CD8-positive, alpha-beta memory T cell (primary cell): ENCODE results near the gene ST7. TPM values are rescaled to one million over a fixed set of nuclear protein-coding genes. Genes with fewer than 3 reads are reported as not detected.

Source experiments
- CTCF ChIA-PET: fragments of 350-600 bp; sonication (Branson Sonifier 250); formaldehyde crosslinking; loops from one replicate; lab custom pipeline; 2021; ENCODE audit warnings: antibody characterized with exemption; lab: Charles Lee
- POLR2A ChIA-PET: fragments of 350-600 bp; sonication (Branson Sonifier 250); formaldehyde crosslinking; loops from one replicate; lab custom pipeline; 2021; ENCODE audit warnings: antibody characterized with exemption; lab: Charles Lee
- DNase-seq, 5 donors: peaks; one replicate each; pipeline versions ENCODE4 v3.0.0 to v3.0.0-alpha.2; 2020 to 2022; ENCODE audit warnings: mixed read lengths in 1 of 5
- H3K27ac ChIP-seq: one replicate; pipeline ENCODE4 v1.7.0; 2013; ENCODE audit warnings: low read depth, mild to moderate bottlenecking, low read length, moderate library complexity
- H3K27me3 ChIP-seq: 2 replicates; pipeline ENCODE4 v1.7.0; 2013; ENCODE audit warnings: low read length, mild to moderate bottlenecking; ENCODE audit not compliant: insufficient read depth, poor library complexity, severe bottlenecking
- H3K36me3 ChIP-seq: 2 replicates; pipeline ENCODE4 v1.7.0; 2013; ENCODE audit warnings: mild to moderate bottlenecking, low read length, moderate library complexity; ENCODE audit not compliant: insufficient read depth
- H3K4me1 ChIP-seq: 2 replicates; pipeline ENCODE4 v1.7.0; 2013; ENCODE audit warnings: mild to moderate bottlenecking, low read length, moderate library complexity; ENCODE audit not compliant: insufficient read depth
- H3K4me3 ChIP-seq: 2 replicates; pipeline ENCODE4 v1.7.0; 2013; ENCODE audit warnings: mild to moderate bottlenecking, low read length
- H3K9me3 ChIP-seq: 2 replicates; pipeline ENCODE4 v1.7.0; 2013; ENCODE audit warnings: mild to moderate bottlenecking, low read length
- H3K27ac Mint-ChIP-seq, 8 donors: one replicate each; pipeline ENCODE4 v1.8.0; 2020 to 2021; ENCODE audit warnings: mixed read lengths in 8 of 8, mild to moderate bottlenecking in 6 of 8, inconsistent platforms in 3 of 8, moderate library complexity in 3 of 8
- H3K27me3 Mint-ChIP-seq, 2 donors: one replicate each; pipeline ENCODE4 v1.8.0; 2020 to 2021; ENCODE audit warnings: mixed read lengths in 2 of 2, mild to moderate bottlenecking in 1 of 2, moderate library complexity in 1 of 2
- H3K36me3 Mint-ChIP-seq, 3 donors: one replicate each; pipeline ENCODE4 v1.8.0; 2020 to 2021; ENCODE audit warnings: mixed read lengths in 3 of 3, inconsistent platforms in 1 of 3, mild to moderate bottlenecking in 1 of 3
- H3K4me1 Mint-ChIP-seq, 3 donors: one replicate each; pipeline ENCODE4 v1.8.0; 2020 to 2021; ENCODE audit warnings: mixed read lengths in 3 of 3, inconsistent platforms in 1 of 3, mild to moderate bottlenecking in 1 of 3
- H3K4me3 Mint-ChIP-seq, 7 donors: one replicate each; pipeline ENCODE4 v1.8.0; 2020 to 2021; ENCODE audit warnings: mixed read lengths in 7 of 7, mild to moderate bottlenecking in 6 of 7, moderate library complexity in 4 of 7, inconsistent platforms in 2 of 7
- H3K9me3 Mint-ChIP-seq, 5 donors: one replicate each; pipeline ENCODE4 v1.8.0; 2020 to 2022; ENCODE audit warnings: mixed read lengths in 5 of 5, mild to moderate bottlenecking in 3 of 5, moderate library complexity in 2 of 5, inconsistent platforms in 1 of 5
- polyA plus RNA-seq: library from polyadenylated mRNA; unstranded; fragments of 300-500 nt; fragmentation: Illumina TruSeq; gene quantifications from one replicate; pipeline ENCODE4 v1.2.3, GENCODE V29; 2021
- total RNA-seq, 2 experiments: library from RNA; stranded (reverse); gene quantifications; one replicate each; pipeline ENCODE4 v1.2.3, GENCODE V29; 2021

The ST7 gene
- total and polyA plus RNA-seq, 3 experiments from 2014 or later: 7.9 to 14.2 (median 12.7) TPM

DNA sequence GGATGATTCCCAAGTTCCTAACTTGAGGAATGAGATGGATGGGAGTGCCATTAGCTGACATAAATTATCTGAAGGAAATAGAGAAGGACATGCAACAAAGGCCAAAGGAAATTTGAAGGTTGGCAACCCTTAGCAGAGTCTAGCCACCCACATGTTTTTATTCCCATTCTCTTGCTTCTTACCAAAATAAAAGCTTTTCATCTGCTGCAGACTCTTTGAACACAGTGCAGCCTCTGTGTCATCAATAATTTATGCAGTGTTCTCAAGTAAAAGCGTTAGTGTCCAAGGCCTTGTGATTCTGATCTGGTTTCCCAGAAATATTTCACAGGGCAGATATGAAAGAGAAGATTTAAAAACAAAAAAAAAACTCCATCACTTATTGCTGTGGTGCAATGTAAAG, 98.5 kb downstream of the ST7 start:
- no peak overlapping the region for H3K27ac Mint-ChIP-seq
- no peaks in the 10 kb centered on the region for H3K27me3 ChIP-seq
- no peak overlapping the region for H3K4me3 ChIP-seq
- H3K4me1 ChIP-seq: peaks cover 23% of the 10 kb centered on the region
- no peak overlapping the region for H3K27ac ChIP-seq
- POLR2A ChIA-PET: no interaction called here
- H3K36me3 ChIP-seq: no peaks in the 10 kb centered on the region
- H3K9me3 ChIP-seq: no peaks in the 10 kb centered on the region
- peaks cover 0 to 2% (median 0%) of the 10 kb centered on the region in 3 donors for H3K36me3 Mint-ChIP-seq
- no peaks in the 10 kb centered on the region for H3K9me3 Mint-ChIP-seq
- H3K4me3 Mint-ChIP-seq: no peak overlapping the region
- no peak for DNase-seq
- no peaks in the 10 kb centered on the region for H3K27me3 Mint-ChIP-seq
- CTCF ChIA-PET: no interaction called here
- H3K4me1 Mint-ChIP-seq: peaks cover 13 to 25% (median 17%) of the 10 kb centered on the region in 3 donors

DNA sequence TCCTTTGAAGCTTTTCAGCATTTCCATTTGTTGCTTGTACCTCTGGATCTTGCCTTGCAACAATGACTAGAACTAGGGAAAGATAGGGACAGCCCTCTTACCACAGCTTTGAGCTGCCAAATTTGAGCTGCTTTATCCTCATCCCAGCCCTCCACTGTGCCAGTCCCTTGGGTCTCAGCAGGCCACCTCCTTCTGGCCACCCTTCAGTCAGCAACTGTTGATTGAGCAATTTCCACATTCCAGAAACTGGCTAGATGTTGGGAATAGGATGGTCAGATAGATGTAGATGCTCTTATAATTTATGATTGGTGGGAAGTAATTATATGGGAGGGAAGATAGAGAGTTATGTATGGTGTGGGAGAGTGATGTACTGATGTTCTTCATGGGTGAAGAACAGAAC, 100.1 kb downstream of the ST7 start:
- no peaks in the 10 kb centered on the region for H3K9me3 ChIP-seq
- H3K27ac ChIP-seq: no peak overlapping the region
- peaks cover 0 to 2% (median 0%) of the 10 kb centered on the region in 3 donors for H3K36me3 Mint-ChIP-seq
- no peak overlapping the region for H3K4me3 Mint-ChIP-seq
- no peaks in the 10 kb centered on the region for H3K36me3 ChIP-seq
- H3K4me3 ChIP-seq: no peak overlapping the region
- POLR2A ChIA-PET: no interaction called here
- CTCF ChIA-PET: no interaction called here
- no peaks in the 10 kb centered on the region for H3K27me3 ChIP-seq
- H3K4me1 ChIP-seq: peaks cover 18% of the 10 kb centered on the region
- DNase-seq: no peak
- no peaks in the 10 kb centered on the region for H3K27me3 Mint-ChIP-seq
- H3K9me3 Mint-ChIP-seq: no peaks in the 10 kb centered on the region
- H3K27ac Mint-ChIP-seq: no peak overlapping the region
- peaks cover 10 to 18% (median 11%) of the 10 kb centered on the region in 3 donors for H3K4me1 Mint-ChIP-seq

DNA sequence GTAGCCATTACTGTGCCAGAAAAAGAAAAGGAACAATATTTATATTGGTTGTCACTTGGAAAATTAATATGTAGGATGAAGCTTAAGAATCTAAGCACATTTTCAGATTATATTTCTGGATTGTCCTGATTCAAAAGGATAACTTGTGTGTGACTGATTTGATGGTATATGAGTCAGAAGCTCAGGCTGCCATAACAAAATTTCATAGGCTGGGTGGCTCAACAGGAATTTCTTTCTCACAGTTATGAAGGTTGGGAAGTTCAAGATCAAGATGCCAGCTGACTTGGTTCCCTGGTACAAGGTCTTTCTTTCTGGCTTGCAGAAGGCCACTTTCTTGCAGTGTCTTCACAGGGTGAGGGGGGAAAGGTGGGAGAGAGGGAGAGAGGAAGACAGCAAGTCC, 108.5 kb downstream of the ST7 start:
- Mint-ChIP-seq H3K27ac (no peak overlapping the region), H3K27me3 (peaks cover 0 to 4% of the 10 kb centered on the region in 2 donors), H3K9me3 (no peaks in the 10 kb centered on the region), H3K4me3 (no peak overlapping the region), H3K4me1 (peaks cover 0 to under 1% (median 0%) of the 10 kb centered on the region in 3 donors), H3K36me3 (no peaks in the 10 kb centered on the region)
- no peak overlapping the region for H3K27ac ChIP-seq
- POLR2A ChIA-PET: no interaction called here
- H3K4me3 ChIP-seq: no peak overlapping the region
- CTCF ChIA-PET: no interaction called here
- no peaks in the 10 kb centered on the region for H3K9me3 ChIP-seq
- H3K4me1 ChIP-seq: no peaks in the 10 kb centered on the region
- no peaks in the 10 kb centered on the region for H3K27me3 ChIP-seq
- DNase-seq: no peak
- no peaks in the 10 kb centered on the region for H3K36me3 ChIP-seq

- no peaks in the 10 kb centered on the region for H3K4me1 ChIP-seq
- ChIA-PET CTCF (no interaction called here), POLR2A (no interaction called here)
- no peaks in the 10 kb centered on the region for H3K27me3 ChIP-seq
- no peaks in the 10 kb centered on the region for H3K9me3 Mint-ChIP-seq
- H3K4me3 ChIP-seq: no peak overlapping the region
- H3K36me3 Mint-ChIP-seq: no peaks in the 10 kb centered on the region
- H3K4me3 Mint-ChIP-seq: no peak overlapping the region
- H3K27ac ChIP-seq: no peak overlapping the region
- no peak for DNase-seq
- H3K9me3 ChIP-seq: no peaks in the 10 kb centered on the region
- H3K27me3 Mint-ChIP-seq: peaks cover 0 to 4% of the 10 kb centered on the region in 2 donors
- peaks cover 0 to 6% (median 2%) of the 10 kb centered on the region in 3 donors for H3K4me1 Mint-ChIP-seq
- no peak overlapping the region for H3K27ac Mint-ChIP-seq
- H3K36me3 ChIP-seq: no peaks in the 10 kb centered on the region
Observed at GRCh38 chr7:117062300-117062699, 109.0 kb downstream of the ST7 start.

GRCh38 chr7:117064688-117065087, 111.4 kb downstream of the ST7 start:
- H3K9me3 Mint-ChIP-seq: no peaks in the 10 kb centered on the region
- POLR2A ChIA-PET: no interaction called here

GRCh38 chr7:117065571-117066150, 112.4 kb downstream of the ST7 start:
- ChIA-PET POLR2A (no interaction called here), CTCF (no interaction called here)
- no peaks in the 10 kb centered on the region for H3K36me3 Mint-ChIP-seq

More at GRCh38 chr7:117064688-117065087, 111.4 kb downstream of the ST7 start:
- Histone ChIP-seq H3K4me3 (no peak overlapping the region), H3K27me3 (no peaks in the 10 kb centered on the region), H3K4me1 (peaks cover 4% of the 10 kb centered on the region), H3K36me3 (no peaks in the 10 kb centered on the region), H3K9me3 (no peaks in the 10 kb centered on the region), H3K27ac (no peak overlapping the region)
- CTCF ChIA-PET: no interaction called here
- H3K27me3 Mint-ChIP-seq: peaks cover 0 to 3% of the 10 kb centered on the region in 2 donors
- no peak for DNase-seq
- no peak overlapping the region for H3K27ac Mint-ChIP-seq
- H3K4me3 Mint-ChIP-seq: no peak overlapping the region
- H3K36me3 Mint-ChIP-seq: no peaks in the 10 kb centered on the region
- H3K4me1 Mint-ChIP-seq: peaks cover 7 to 24% (median 9%) of the 10 kb centered on the region in 3 donors

GRCh38 chr7:117066668-117067067, 113.4 kb downstream of the ST7 start:
- no peaks in the 10 kb centered on the region for H3K9me3 Mint-ChIP-seq
- no peak overlapping the region for H3K27ac Mint-ChIP-seq
- Histone ChIP-seq H3K36me3 (no peaks in the 10 kb centered on the region), H3K4me1 (peaks cover 4% of the 10 kb centered on the region), H3K4me3 (no peak overlapping the region), H3K9me3 (no peaks in the 10 kb centered on the region), H3K27me3 (no peaks in the 10 kb centered on the region), H3K27ac (no peak overlapping the region)
- H3K4me3 Mint-ChIP-seq: no peak overlapping the region
- CTCF ChIA-PET: no interaction called here
- H3K36me3 Mint-ChIP-seq: peaks cover 0 to 2% (median 0%) of the 10 kb centered on the region in 3 donors
- H3K27me3 Mint-ChIP-seq: peaks cover 0 to 2% of the 10 kb centered on the region in 2 donors
- POLR2A ChIA-PET: no interaction called here
- no peak for DNase-seq
- peaks cover 7 to 24% (median 9%) of the 10 kb centered on the region in 3 donors for H3K4me1 Mint-ChIP-seq

More at GRCh38 chr7:117065571-117066150, 112.4 kb downstream of the ST7 start:
- no peak for DNase-seq
- no peak overlapping the region for H3K4me3 Mint-ChIP-seq
- H3K9me3 Mint-ChIP-seq: no peaks in the 10 kb centered on the region
- no peak overlapping the region for H3K27ac Mint-ChIP-seq
- H3K27me3 Mint-ChIP-seq: peaks cover 0 to 2% of the 10 kb centered on the region in 2 donors
- Histone ChIP-seq H3K9me3 (no peaks in the 10 kb centered on the region), H3K27ac (no peak overlapping the region), H3K36me3 (no peaks in the 10 kb centered on the region), H3K4me1 (peaks cover 4% of the 10 kb centered on the region), H3K27me3 (no peaks in the 10 kb centered on the region), H3K4me3 (no peak overlapping the region)
- peaks cover 7 to 24% (median 9%) of the 10 kb centered on the region in 3 donors for H3K4me1 Mint-ChIP-seq

DNA sequence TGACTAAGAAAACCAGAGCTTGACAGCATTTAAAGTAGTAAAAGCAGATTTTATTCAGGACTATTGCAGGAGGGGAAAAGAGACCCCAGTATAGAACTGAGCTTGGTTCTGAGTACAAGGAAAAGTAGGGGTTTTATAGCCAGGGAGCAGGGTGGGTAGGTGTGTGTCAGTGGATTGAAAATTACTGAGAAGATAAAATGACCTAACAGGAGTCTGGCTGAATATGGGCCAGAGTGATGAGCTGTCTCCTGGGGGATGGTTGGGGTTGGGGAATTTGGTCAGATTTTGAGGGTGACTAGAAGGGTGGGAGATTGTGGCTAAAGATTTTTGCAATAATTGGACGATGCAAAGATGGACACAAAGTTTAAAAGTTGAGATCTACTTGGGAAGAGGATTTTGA, 114.0 kb downstream of the ST7 start:
- POLR2A ChIA-PET: no interaction called here
- peaks cover 0 to 2% of the 10 kb centered on the region in 2 donors for H3K27me3 Mint-ChIP-seq
- peak overlapping the region in 1 of 8 donors; percentile 41 for H3K27ac Mint-ChIP-seq
- no peak overlapping the region for H3K27ac ChIP-seq
- peak overlapping the region in 1 of 7 donors; percentile 14 for H3K4me3 Mint-ChIP-seq
- peaks cover 7 to 24% (median 9%) of the 10 kb centered on the region in 3 donors for H3K4me1 Mint-ChIP-seq
- H3K4me1 ChIP-seq: peaks cover 4% of the 10 kb centered on the region
- H3K36me3 Mint-ChIP-seq: peaks cover 0 to 2% (median 0%) of the 10 kb centered on the region in 3 donors
- no peaks in the 10 kb centered on the region for H3K9me3 Mint-ChIP-seq
- H3K4me3 ChIP-seq: no peak overlapping the region
- H3K36me3 ChIP-seq: no peaks in the 10 kb centered on the region
- H3K27me3 ChIP-seq: no peaks in the 10 kb centered on the region
- no peak for DNase-seq
- CTCF ChIA-PET: no interaction called here
- H3K9me3 ChIP-seq: no peaks in the 10 kb centered on the region
